GM06990 (cell line): Measurements from ENCODE around the gene PLIN4.

ENCODE experiments used
- DNase-seq: peaks from one replicate; pipeline ENCODE4 v3.0.0-alpha.2; 2011; ENCODE audit not compliant: insufficient read length; ENCODE audit errors: extremely low read depth
- H3K27me3 ChIP-seq: replicated peaks from 2 replicates; pipeline ENCODE4 v1.6.0; 2011; ENCODE audit warnings: low read length; ENCODE audit not compliant: control insufficient read depth, insufficient read depth
- H3K36me3 ChIP-seq: 2 replicates; pipeline ENCODE4 v1.5.1; 2011; ENCODE audit warnings: low read length; ENCODE audit not compliant: control insufficient read depth, insufficient read depth
- H3K4me3 ChIP-seq: replicated peaks from 2 replicates; pipeline ENCODE4 v1.5.1; 2011; ENCODE audit warnings: low read depth, mild to moderate bottlenecking, control low read depth, low read length
- TF ChIP-seq, protein P1 (sequence below): IDR thresholded peaks from 2 replicates; pipeline ENCODE4 v1.5.1; 2011; ENCODE audit warnings: low read length, control low read depth, mild to moderate bottlenecking, inconsistent platforms; ENCODE audit not compliant: insufficient read depth, poor library complexity, severe bottlenecking

PLIN4 gene

GRCh38 chr19:4503825-4504170 lies 14.5 kb downstream of the PLIN4 start:
- Histone ChIP-seq H3K4me3 (no peak overlapping the region), H3K36me3 (peaks cover 22% of the 10 kb centered on the region), H3K27me3 (no peaks in the 10 kb centered on the region)
- DNase-seq, result no peak
- TF ChIP-seq, protein P1, sequence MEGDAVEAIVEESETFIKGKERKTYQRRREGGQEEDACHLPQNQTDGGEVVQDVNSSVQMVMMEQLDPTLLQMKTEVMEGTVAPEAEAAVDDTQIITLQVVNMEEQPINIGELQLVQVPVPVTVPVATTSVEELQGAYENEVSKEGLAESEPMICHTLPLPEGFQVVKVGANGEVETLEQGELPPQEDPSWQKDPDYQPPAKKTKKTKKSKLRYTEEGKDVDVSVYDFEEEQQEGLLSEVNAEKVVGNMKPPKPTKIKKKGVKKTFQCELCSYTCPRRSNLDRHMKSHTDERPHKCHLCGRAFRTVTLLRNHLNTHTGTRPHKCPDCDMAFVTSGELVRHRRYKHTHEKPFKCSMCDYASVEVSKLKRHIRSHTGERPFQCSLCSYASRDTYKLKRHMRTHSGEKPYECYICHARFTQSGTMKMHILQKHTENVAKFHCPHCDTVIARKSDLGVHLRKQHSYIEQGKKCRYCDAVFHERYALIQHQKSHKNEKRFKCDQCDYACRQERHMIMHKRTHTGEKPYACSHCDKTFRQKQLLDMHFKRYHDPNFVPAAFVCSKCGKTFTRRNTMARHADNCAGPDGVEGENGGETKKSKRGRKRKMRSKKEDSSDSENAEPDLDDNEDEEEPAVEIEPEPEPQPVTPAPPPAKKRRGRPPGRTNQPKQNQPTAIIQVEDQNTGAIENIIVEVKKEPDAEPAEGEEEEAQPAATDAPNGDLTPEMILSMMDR, result no peak

- H3K27me3 ChIP-seq, result no peaks in the 10 kb centered on the region
- H3K36me3 ChIP-seq, result peaks cover 25% of the 10 kb centered on the region
- DNase-seq, result no peak
- TF ChIP-seq, protein P1, result no peak
- H3K4me3 ChIP-seq, result no peak overlapping the region
Measured at GRCh38 chr19:4503132-4503824, 15.0 kb downstream of the PLIN4 start.

DNA sequence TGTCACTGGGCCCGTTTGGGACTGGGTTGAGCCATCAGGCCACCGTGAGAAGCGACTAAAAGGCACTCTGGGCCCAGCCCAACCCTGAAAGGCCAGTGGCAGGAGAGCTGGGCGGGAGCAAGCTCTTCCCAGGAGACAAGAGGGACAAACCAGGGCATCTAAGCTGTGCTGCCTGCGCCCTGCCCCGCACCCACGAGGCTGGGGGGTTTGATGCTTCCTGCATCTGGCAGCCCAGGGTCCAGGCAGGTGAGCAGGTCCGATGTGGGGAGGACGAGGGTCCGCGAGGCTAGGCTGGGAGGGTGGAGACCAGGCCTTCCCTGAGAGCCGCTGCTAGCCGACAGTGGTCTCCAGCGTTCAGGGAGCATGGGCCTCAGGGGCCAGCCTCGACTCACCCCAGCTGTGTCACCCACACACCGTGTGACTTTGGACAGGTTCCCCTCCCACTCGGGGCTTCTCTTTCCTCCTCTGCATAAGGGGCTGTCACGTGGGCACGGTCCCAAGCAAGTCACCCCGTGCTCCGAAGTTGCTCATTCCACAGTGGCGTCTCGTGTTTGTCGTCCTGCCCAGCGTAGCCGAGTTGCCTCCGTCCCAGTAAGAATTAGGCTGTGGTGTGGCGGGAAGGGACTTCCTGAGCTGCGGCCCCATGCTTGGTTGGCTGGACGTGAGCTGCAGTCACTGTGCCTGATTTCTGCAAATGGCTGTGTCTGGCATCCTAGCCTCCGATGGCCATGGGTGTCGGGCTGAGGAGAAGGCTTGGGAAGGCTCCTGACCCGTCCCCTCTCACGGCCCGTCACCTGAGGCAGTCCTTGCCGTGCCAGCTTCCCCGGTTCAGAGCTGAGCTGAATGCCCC lies 15.8 kb downstream of the PLIN4 start:
- DNase-seq, result no peak
- Histone ChIP-seq H3K4me3 (no peak overlapping the region), H3K27me3 (no peaks in the 10 kb centered on the region), H3K36me3 (peaks cover 29% of the 10 kb centered on the region)
- TF ChIP-seq, protein P1, result no peak

- TF ChIP-seq, protein P1, result no peak
- Histone ChIP-seq H3K4me3 (no peak overlapping the region), H3K27me3 (no peaks in the 10 kb centered on the region), H3K36me3 (peaks cover 29% of the 10 kb centered on the region)
- DNase-seq, result no peak
Measured at GRCh38 chr19:4501691-4502090, 16.6 kb downstream of the PLIN4 start.

- TF ChIP-seq, protein P1, result no peak
- H3K27me3 ChIP-seq, result no peaks in the 10 kb centered on the region
- H3K4me3 ChIP-seq, result no peak overlapping the region
- DNase-seq, result no peak
- peaks cover 30% of the 10 kb centered on the region for H3K36me3 ChIP-seq
Measured at GRCh38 chr19:4500841-4501591, 17.3 kb downstream of the PLIN4 start.
